OCI-LY3 (cell line): ENCODE data around the gene PC.

Experiments
- H2AFZ ChIP-seq: fragments of 200-600, 300-600 bp; shearing (Covaris generic); 2 replicates; pipeline ENCODE4 v1.6.0; 2014; ENCODE audit warnings: antibody characterized with exemption, low read depth, low read length
- H3K27ac ChIP-seq: fragments of 200-600, 300-600 bp; sonication (generic); 2 replicates; pipeline ENCODE4 v1.5.1; 2014; ENCODE audit warnings: mild to moderate bottlenecking, low read length, moderate library complexity, mixed read lengths
- H3K27me3 ChIP-seq: fragments of 200-600, 300-600 bp; sonication (generic); 2 replicates; pipeline ENCODE4 v1.6.1; 2014; ENCODE audit warnings: low read depth, low read length, mixed read lengths
- H3K36me3 ChIP-seq: fragments of 200-600, 300-600 bp; sonication (generic); replicated peaks from 2 replicates; pipeline ENCODE3; 2014; ENCODE audit warnings: low read depth, low read length, mixed read lengths
- H3K4me1 ChIP-seq: fragments of 300-600, 200-600 bp; sonication (generic); 2 replicates; pipeline ENCODE4 v1.6.1; 2014; ENCODE audit warnings: low read length, mixed read lengths
- H3K4me2 ChIP-seq: fragments of 200-600, 300-600 bp; sonication (generic); 2 replicates; pipeline ENCODE4 v1.6.1; 2014; ENCODE audit warnings: low read length, mixed read lengths
- H3K4me3 ChIP-seq: fragments of 300-600, 200-600 bp; sonication (generic); 2 replicates; pipeline ENCODE4 v1.5.1; 2014; ENCODE audit warnings: antibody characterized with exemption, mild to moderate bottlenecking, low read length, moderate library complexity
- H3K79me2 ChIP-seq: fragments of 300-600, 200-600 bp; shearing (Covaris generic); 2 replicates; pipeline ENCODE4 v1.6.1; 2014; ENCODE audit warnings: mild to moderate bottlenecking, low read length, mixed read lengths
- H3K9ac ChIP-seq: fragments of 300-600, 200-600 bp; shearing (Covaris generic); 2 replicates; pipeline ENCODE4 v1.6.0; 2014; ENCODE audit warnings: mild to moderate bottlenecking, low read length, moderate library complexity
- H3K9me3 ChIP-seq: fragments of 200-600, 300-600 bp; shearing (Covaris generic); 2 replicates; pipeline ENCODE4 v1.6.1; 2014; ENCODE audit warnings: low read length, mixed read lengths; ENCODE audit not compliant: insufficient read depth
- H4K20me1 ChIP-seq: fragments of 200-600, 300-600 bp; sonication (generic); 2 replicates; pipeline ENCODE4 v1.6.1; 2016; ENCODE audit warnings: low read length, mixed read lengths; ENCODE audit not compliant: insufficient read depth
- CTCF ChIP-seq: fragments of 200-600, 300-600 bp; sonication (generic); IDR thresholded peaks from 2 replicates; pipeline ENCODE4 v1.5.1; 2014; ENCODE audit warnings: antibody characterized with exemption, low read length, low read depth
- EZH2phosphoT487 ChIP-seq: fragments of 200-600 bp; shearing (Covaris generic); IDR thresholded peaks from 2 replicates; pipeline ENCODE4 v1.6.1; 2018; ENCODE audit warnings: antibody characterized with exemption, mixed run types, low read depth

PC gene

DNA sequence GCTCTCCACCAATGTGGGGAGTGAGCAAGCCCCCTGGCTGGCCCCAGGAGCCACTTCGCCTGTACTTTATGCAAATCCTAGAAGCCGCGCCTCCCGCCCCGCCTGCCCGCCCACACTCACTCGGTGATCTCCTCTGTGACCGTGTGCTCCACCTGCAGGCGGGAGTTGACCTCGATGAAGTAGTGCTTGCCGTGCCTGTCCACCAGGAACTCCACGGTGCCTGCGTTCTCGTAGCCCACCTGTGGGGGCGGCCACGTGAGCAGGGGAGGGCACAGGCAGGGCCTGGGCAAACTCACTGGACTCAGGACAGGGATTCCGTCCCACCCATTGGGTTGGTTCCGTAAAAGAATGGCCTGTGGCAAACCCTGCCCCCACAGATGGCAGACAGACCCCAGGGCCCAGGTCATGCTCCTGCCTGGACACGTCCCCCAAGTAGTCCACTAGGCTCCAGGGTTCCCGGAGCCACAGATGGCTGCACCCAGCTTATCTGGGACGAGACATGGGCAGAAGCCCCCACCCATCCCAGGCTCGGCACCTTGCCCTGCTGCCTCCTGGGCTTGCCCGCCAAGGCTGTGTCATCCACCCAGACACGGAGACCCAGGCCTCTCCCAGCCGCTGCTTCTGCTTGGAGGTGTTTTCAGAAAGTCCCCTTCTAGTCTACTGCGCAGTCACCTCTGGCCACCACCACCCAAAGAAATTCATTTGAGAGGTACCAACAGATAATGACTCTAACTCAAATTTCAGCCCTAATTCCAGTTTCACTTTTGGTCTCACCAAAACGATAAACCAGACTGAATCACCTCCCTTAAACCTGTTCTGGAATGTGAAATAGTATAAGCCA is 89.2 kb downstream of the PC start:
- Histone ChIP-seq H3K27me3 (no peaks in the 10 kb centered on the region), H3K9me3 (no peaks in the 10 kb centered on the region), H3K4me1 (peaks cover 22% of the 10 kb centered on the region), H3K27ac (no peak overlapping the region), H3K79me2 (no peaks in the 10 kb centered on the region), H2AFZ (peak overlapping the region; percentile 92), H3K4me3 (peak overlapping the region; percentile 70), H3K36me3 (no peaks in the 10 kb centered on the region), H3K9ac (peak overlapping the region; percentile 50), H3K4me2 (peak overlapping the region; percentile 87), H4K20me1 (no peaks in the 10 kb centered on the region)
- peak; percentile 76 for TF ChIP-seq CTCF
- TF ChIP-seq EZH2phosphoT487: no peak

DNA sequence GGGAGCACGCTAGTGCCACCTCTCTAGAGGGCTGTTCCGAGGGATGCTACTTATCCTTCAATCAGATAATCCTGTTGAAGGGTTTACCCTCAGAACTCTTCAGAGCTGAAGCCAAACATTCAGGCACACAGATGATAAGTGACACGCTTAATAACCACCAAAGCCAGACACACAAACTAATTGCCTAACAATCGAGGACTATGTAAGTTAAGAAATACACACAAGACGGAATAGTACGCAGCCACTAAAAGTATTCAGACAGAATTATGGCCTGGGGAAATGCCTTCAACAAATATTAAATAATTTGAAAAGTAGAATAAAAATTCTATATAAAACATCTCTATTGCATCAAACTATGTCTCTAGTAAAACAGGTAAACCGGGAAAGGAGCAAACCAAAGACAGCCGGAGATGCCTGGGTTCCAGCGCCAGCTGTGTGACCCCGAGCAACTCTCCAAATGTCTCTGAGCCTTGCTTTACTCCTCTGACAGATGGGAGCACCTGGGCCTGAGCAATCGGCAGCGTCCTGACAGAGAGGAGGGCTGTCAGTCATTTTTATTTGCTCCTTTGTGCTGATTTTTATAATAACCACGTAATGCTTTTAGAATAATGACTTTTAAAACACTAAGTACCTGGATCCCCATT is 90.0 kb downstream of the PC start:
- Histone ChIP-seq H4K20me1 (no peaks in the 10 kb centered on the region), H3K9me3 (no peaks in the 10 kb centered on the region), H3K27ac (no peak overlapping the region), H3K79me2 (no peaks in the 10 kb centered on the region), H3K9ac (peak overlapping the region; percentile 50), H3K4me3 (peak overlapping the region; percentile 70), H3K4me1 (peaks cover 22% of the 10 kb centered on the region), H2AFZ (peak overlapping the region; percentile 92), H3K27me3 (no peaks in the 10 kb centered on the region), H3K4me2 (peak overlapping the region; percentile 87), H3K36me3 (no peaks in the 10 kb centered on the region)
- TF ChIP-seq CTCF: no peak
- TF ChIP-seq EZH2phosphoT487: no peak

DNA sequence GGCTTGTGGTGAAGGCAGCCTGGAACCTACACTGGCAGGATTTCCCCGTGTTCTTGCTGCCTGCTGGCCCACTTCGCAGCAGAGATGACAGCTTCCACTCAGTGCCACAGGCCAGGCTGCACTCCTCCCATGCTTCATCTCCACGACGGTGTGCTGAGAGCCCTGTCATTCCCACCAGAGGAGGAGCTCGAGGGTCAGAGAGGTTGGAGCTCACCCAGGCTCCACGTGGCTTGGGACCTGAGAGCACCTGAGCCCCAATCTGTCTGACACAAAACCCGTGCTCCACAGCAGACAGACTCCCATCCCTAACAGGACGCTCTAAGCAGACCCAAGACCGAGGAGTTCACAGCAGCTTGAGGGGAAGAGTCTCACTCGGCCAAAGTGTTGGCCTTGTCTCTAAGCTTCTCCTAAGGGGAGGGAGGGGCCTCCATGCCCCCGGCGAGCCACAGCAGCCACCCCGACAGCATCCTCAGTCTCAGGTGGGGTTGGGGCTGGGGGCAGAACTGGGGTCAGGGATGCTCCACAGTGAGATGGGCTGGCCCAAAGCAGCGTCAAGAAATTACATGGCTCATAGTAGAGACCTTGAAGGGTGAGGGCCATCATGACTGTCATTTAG is 90.7 kb downstream of the PC start:
- peak; percentile 16; the same call in 1 of the 2 replicates for TF ChIP-seq CTCF
- no peak for TF ChIP-seq EZH2phosphoT487

DNA sequence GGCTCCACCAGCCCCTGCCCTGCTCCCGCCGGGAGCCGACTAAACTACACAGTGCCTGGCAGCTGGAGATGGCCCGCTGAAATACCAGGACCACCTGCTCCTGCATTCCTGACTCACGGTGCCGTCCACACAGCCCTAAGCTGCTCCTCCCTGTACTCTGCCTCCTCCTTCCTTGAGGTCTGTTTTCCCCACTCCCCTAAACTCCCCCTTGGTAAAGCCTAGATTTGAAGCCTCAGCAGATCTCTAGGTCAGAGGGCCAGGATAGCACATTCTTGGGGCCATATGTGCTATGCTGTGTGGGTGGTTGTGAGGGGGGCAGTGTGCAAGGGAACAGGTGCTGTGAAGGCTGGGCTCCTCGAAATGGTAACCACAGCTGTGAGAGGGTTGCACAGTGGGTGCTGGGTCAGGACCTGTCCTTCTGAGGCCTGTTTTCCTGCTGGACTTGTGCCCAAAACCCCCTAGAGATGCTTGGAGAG is 91.6 kb downstream of the PC start:
- Histone ChIP-seq H3K9me3 (no peaks in the 10 kb centered on the region), H3K79me2 (no peaks in the 10 kb centered on the region), H3K4me2 (no peak overlapping the region), H3K36me3 (no peaks in the 10 kb centered on the region), H3K4me3 (no peak overlapping the region), H3K4me1 (peaks cover 22% of the 10 kb centered on the region), H3K27me3 (no peaks in the 10 kb centered on the region), H4K20me1 (no peaks in the 10 kb centered on the region), H3K27ac (no peak overlapping the region), H2AFZ (no peak overlapping the region), H3K9ac (no peak overlapping the region)
- TF ChIP-seq EZH2phosphoT487 (no peak), CTCF (no peak)

More for the DNA sequence above, 90.7 kb downstream of the PC start:
- H4K20me1 ChIP-seq: no peaks in the 10 kb centered on the region
- H3K9me3 ChIP-seq: no peaks in the 10 kb centered on the region
- H3K4me1 ChIP-seq: peaks cover 22% of the 10 kb centered on the region
- no peak overlapping the region for H3K9ac ChIP-seq
- no peak overlapping the region for H2AFZ ChIP-seq
- H3K4me2 ChIP-seq: no peak overlapping the region
- H3K36me3 ChIP-seq: no peaks in the 10 kb centered on the region
- no peaks in the 10 kb centered on the region for H3K27me3 ChIP-seq
- no peak overlapping the region for H3K27ac ChIP-seq
- H3K79me2 ChIP-seq: no peaks in the 10 kb centered on the region
- H3K4me3 ChIP-seq: no peak overlapping the region
